ENCODE data around the gene CDH8. TPM values are rescaled to one million over a fixed set of nuclear protein-coding genes. Genes with fewer than 3 reads are reported as not detected.

The CDH8 gene
- total RNA-seq, 1 experiment from 2014 or later, result 2.5 TPM

DNA sequence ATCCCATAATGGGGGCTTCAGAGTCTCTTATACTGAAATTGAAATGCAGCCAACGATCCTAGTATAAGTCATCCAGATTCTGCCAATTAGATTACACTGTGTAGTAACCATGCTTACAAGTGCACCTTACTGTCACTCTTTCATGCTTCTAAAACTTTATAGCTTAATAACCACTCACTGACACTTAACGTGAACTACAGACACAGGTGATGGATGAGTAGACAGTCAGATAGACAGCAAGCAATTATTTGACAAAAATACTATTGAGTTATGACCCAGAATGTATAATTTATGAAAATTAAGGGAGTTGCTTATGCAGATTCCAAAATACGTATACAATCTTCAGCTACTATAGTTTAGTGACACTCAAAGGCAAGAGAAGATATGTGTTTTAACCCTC lies 6.3 kb downstream of the CDH8 start:
- ATAC-seq, result no peak
- CTCF ChIA-PET, result no interaction called here

More for the DNA sequence above, 6.3 kb downstream of the CDH8 start:
- H3K27me3 ChIP-seq (ENCODE audit: insufficient read depth, low read length), result no peaks in the 10 kb centered on the region
- no peak for DNase-seq (ENCODE audit: low read depth, low spot score)
- H3K4me3 ChIP-seq (replicated peaks in 1 of 2; ENCODE audit: low read depth in 1 of 2, low read length in 2 of 2), result no peak overlapping the region
- peaks cover 4 to 28% of the 10 kb centered on the region in 2 experiments; a peak in 2 of 4 replicates for H3K9me3 ChIP-seq (ENCODE audit: control insufficient read depth in 1 of 2, insufficient read depth in 1 of 2, low read depth in 1 of 2, low read length in 2 of 2)
- no peaks in the 10 kb centered on the region for H3K9me2 ChIP-seq (ENCODE audit: insufficient read depth)
- intact Hi-C loops (cut with micrococcal nuclease), result no loop called here
- RAD21 ChIA-PET (ENCODE audit: low non-redundant PET in 1 of 2, low total read pairs in 2 of 2, uncharacterized antibody in 2 of 2, unreplicated experiment in 2 of 2), result no interaction called here
- no peak for TF ChIP-seq EZH2 (IDR thresholded peaks at IDR 0.05)
- no peak for TF ChIP-seq SIN3A (IDR thresholded peaks at IDR 0.05; ENCODE audit: low read depth)
- no peak for TF ChIP-seq CEBPB (IDR thresholded peaks at IDR 0.05; ENCODE audit: low read depth)
- no peak for TF ChIP-seq POLR2A (IDR thresholded peaks at IDR 0.05; ENCODE audit: borderline replicate concordance, extremely low read depth, insufficient read depth, insufficient read length)
- no peak for TF ChIP-seq RAD21 (IDR thresholded peaks at IDR 0.05; ENCODE audit: low read depth)
- TF ChIP-seq, protein P1, sequence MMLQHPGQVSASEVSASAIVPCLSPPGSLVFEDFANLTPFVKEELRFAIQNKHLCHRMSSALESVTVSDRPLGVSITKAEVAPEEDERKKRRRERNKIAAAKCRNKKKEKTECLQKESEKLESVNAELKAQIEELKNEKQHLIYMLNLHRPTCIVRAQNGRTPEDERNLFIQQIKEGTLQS (IDR thresholded peaks at IDR 0.05), result no peak
- no peak for TF ChIP-seq ZBTB33 (IDR thresholded peaks at IDR 0.05; ENCODE audit: extremely low read depth, insufficient replicate concordance, low read length)
- no peak for TF ChIP-seq YY1 (IDR thresholded peaks at IDR 0.05; ENCODE audit: extremely low read depth, insufficient replicate concordance, low read depth, low read length)
- TF ChIP-seq POLR2AphosphoS5 (IDR thresholded peaks at IDR 0.05; ENCODE audit: low read depth, low read length), result no peak
- H3K9ac ChIP-seq (ENCODE audit: low read length), result no peak overlapping the region
- H3K4me1 ChIP-seq (ENCODE audit: control insufficient read depth in 1 of 2, insufficient read depth in 2 of 2, low read length in 2 of 2), result no peaks in the 10 kb centered on the region
- no peaks in the 10 kb centered on the region for H4K20me1 ChIP-seq (ENCODE audit: insufficient read depth)
- POLR2A ChIA-PET, result no interaction called here
- H3K36me3 ChIP-seq (ENCODE audit: control insufficient read depth in 1 of 2, insufficient read depth in 2 of 2, low read length in 2 of 2), result no peaks in the 10 kb centered on the region
- no peak overlapping the region for H3K4me2 ChIP-seq (ENCODE audit: low read length)
- H3K79me2 ChIP-seq (ENCODE audit: insufficient read depth, low read length), result no peaks in the 10 kb centered on the region
- BruUV-seq (replicated peaks), result no TSS peak
- no peak overlapping the region for H3K27ac ChIP-seq (ENCODE audit: low read depth, low read length)
- no peak overlapping the region for H2AFZ ChIP-seq (ENCODE audit: low read depth, low read length, poor library complexity, severe bottlenecking)
